Mesenchymal stem cell (in vitro differentiated cells and primary cell): ENCODE measurements around the gene FOXK2.
"Not testable (repeated sequence)": the region's sequence is repeated elsewhere in the genome, so short reads cannot be mapped to it uniquely, and the experiment has no call there.

Experiments
- DNase-seq: peaks from one replicate; pipeline ENCODE4 v3.0.0-alpha.2; 2013
- H2AFZ ChIP-seq: one replicate; pipeline ENCODE4 v1.6.1; 2013; ENCODE audit warnings: low read depth, mild to moderate bottlenecking, control low read depth, inconsistent platforms, low read length, moderate library complexity
- H2AK5ac ChIP-seq: 2 replicates; pipeline ENCODE4 v1.6.1; 2013; ENCODE audit warnings: low read length, moderate library complexity, mild to moderate bottlenecking, inconsistent platforms; ENCODE audit not compliant: severe bottlenecking
- H2BK120ac ChIP-seq: one replicate; pipeline ENCODE4 v1.6.1; 2013; ENCODE audit warnings: low read depth, mild to moderate bottlenecking, inconsistent platforms, low read length, moderate library complexity
- H2BK12ac ChIP-seq, 2 experiments: one replicate each; pipeline ENCODE4 v1.6.1; 2013; ENCODE audit warnings: inconsistent platforms in 2 of 2, low read length in 2 of 2, mild to moderate bottlenecking in 2 of 2, moderate library complexity in 2 of 2, control low read depth in 1 of 2
- H2BK15ac ChIP-seq: one replicate; pipeline ENCODE4 v1.6.1; 2013; ENCODE audit warnings: mild to moderate bottlenecking, low read depth, inconsistent platforms; ENCODE audit not compliant: poor library complexity, severe bottlenecking
- H2BK5ac ChIP-seq: 2 replicates; pipeline ENCODE4 v1.6.1; 2013; ENCODE audit warnings: low read depth, mild to moderate bottlenecking, low read length, control low read depth, inconsistent platforms; ENCODE audit not compliant: poor library complexity, severe bottlenecking
- H3K14ac ChIP-seq, 2 experiments: one replicate each; pipeline ENCODE4 v1.6.1; 2013; ENCODE audit warnings: inconsistent platforms in 2 of 2, low read length in 2 of 2, control low read depth in 1 of 2, mild to moderate bottlenecking in 1 of 2, moderate library complexity in 1 of 2
- H3K18ac ChIP-seq, 2 experiments: one replicate each; pipeline ENCODE4 v1.6.1; 2013; ENCODE audit warnings: inconsistent platforms in 2 of 2, low read length in 2 of 2, control low read depth in 1 of 2, low read depth in 1 of 2, mild to moderate bottlenecking in 1 of 2
- H3K23ac ChIP-seq, 2 experiments: one replicate each; pipeline ENCODE4 v1.6.1; 2013; ENCODE audit warnings: inconsistent platforms in 2 of 2, low read length in 2 of 2, mild to moderate bottlenecking in 2 of 2, moderate library complexity in 2 of 2, control low read depth in 1 of 2
- H3K27ac ChIP-seq: 2 replicates; pipeline ENCODE4 v1.5.1; 2013; ENCODE audit warnings: mild to moderate bottlenecking, moderate library complexity, low read length, control low read depth, inconsistent platforms; ENCODE audit not compliant: poor library complexity, severe bottlenecking
- H3K27me3 ChIP-seq, 2 experiments: 2 replicates each; pipeline versions ENCODE4 v1.6.1 to v1.7.0; 2013; ENCODE audit warnings: low read length in 2 of 2, mild to moderate bottlenecking in 2 of 2, moderate library complexity in 2 of 2, control low read depth in 1 of 2, inconsistent platforms in 1 of 2; ENCODE audit not compliant: control insufficient read depth in 1 of 2, insufficient read depth in 1 of 2
- H3K36me3 ChIP-seq, 2 experiments: 2 replicates each; pipeline versions ENCODE4 v1.6.1 to v1.7.0; 2013; ENCODE audit warnings: low read length in 2 of 2, control low read depth in 1 of 2, inconsistent platforms in 1 of 2, low read depth in 1 of 2, mild to moderate bottlenecking in 1 of 2; ENCODE audit not compliant: insufficient read depth in 2 of 2, control insufficient read depth in 1 of 2
- H3K4ac ChIP-seq, 2 experiments: one replicate each; pipeline ENCODE4 v1.6.1; 2013; ENCODE audit warnings: inconsistent platforms in 2 of 2, low read length in 2 of 2, mild to moderate bottlenecking in 2 of 2, moderate library complexity in 2 of 2, control low read depth in 1 of 2, low read depth in 1 of 2
- H3K4me1 ChIP-seq: 2 replicates; pipeline ENCODE4 v1.6.1; 2013; ENCODE audit warnings: low read depth, low read length, control low read depth; ENCODE audit not compliant: control insufficient read depth, insufficient read depth
- H3K4me2 ChIP-seq: 2 replicates; pipeline ENCODE4 v1.6.1; 2013; ENCODE audit warnings: low read length, mild to moderate bottlenecking, inconsistent platforms; ENCODE audit not compliant: poor library complexity, severe bottlenecking
- H3K4me3 ChIP-seq, 2 experiments: 2 replicates each; pipeline versions ENCODE4 v1.5.1 to v1.7.0; 2013; ENCODE audit warnings: low read length in 2 of 2, mild to moderate bottlenecking in 2 of 2, control low read depth in 1 of 2, low read depth in 1 of 2; ENCODE audit not compliant: insufficient read depth in 1 of 2
- H3K79me1 ChIP-seq: replicated peaks from 2 replicates; pipeline ENCODE4 v1.6.1; 2013; ENCODE audit warnings: mild to moderate bottlenecking, control low read depth, low read length, inconsistent platforms; ENCODE audit not compliant: poor library complexity, severe bottlenecking
- H3K9ac ChIP-seq: 2 replicates; pipeline ENCODE4 v1.7.0; 2013; ENCODE audit warnings: mild to moderate bottlenecking, low read length, moderate library complexity
- H3K9me3 ChIP-seq: 2 replicates; pipeline ENCODE4 v1.7.0; 2013; ENCODE audit warnings: mild to moderate bottlenecking, low read length; ENCODE audit not compliant: control insufficient read depth
- H4K8ac ChIP-seq: one replicate; pipeline ENCODE4 v1.6.1; 2013; ENCODE audit warnings: inconsistent platforms, mild to moderate bottlenecking, low read length, moderate library complexity
- H4K91ac ChIP-seq: one replicate; pipeline ENCODE4 v1.6.1; 2013; ENCODE audit warnings: mild to moderate bottlenecking, low read length, inconsistent platforms
- WGBS: methylation state at CpG from one replicate; pipeline ENCODE4 v1.1.7; 2013; ENCODE audit warnings: mixed read lengths; 5-methylcytosine and 5-hydroxymethylcytosine counted together

FOXK2 gene

GRCh38 chr17:82582709-82583108 lies 63.2 kb downstream of the FOXK2 start:
- Histone ChIP-seq H3K9me3 (no peaks in the 10 kb centered on the region), H3K4me1 (peaks cover 1% of the 10 kb centered on the region), H3K4me2 (no peak overlapping the region), H3K4ac (no peak overlapping the region), H2BK12ac (no peak overlapping the region), H2BK15ac (no peak overlapping the region), H3K23ac (no peak overlapping the region), H3K79me1 (peaks cover 29% of the 10 kb centered on the region), H4K8ac (no peak overlapping the region), H3K4me3 (no peak overlapping the region), H2AFZ (no peak overlapping the region), H3K9ac (peak overlapping the region; percentile 49), H3K14ac (no peak overlapping the region), H4K91ac (no peak overlapping the region), H3K36me3 (peaks cover 53 to 57% of the 10 kb centered on the region in 2 experiments), H2BK5ac (no peak overlapping the region), H2AK5ac (no peak overlapping the region), H3K27me3 (no peaks in the 10 kb centered on the region), H2BK120ac (no peak overlapping the region), H3K27ac (no peak overlapping the region), H3K18ac (no peak overlapping the region)
- DNase-seq = no peak
- WGBS = 99% methylated on average over 11 of the region's 11 CpGs

GRCh38 chr17:82583720-82584234 lies 64.2 kb downstream of the FOXK2 start:
- Histone ChIP-seq H3K9ac (no peak overlapping the region), H2BK120ac (no peak overlapping the region), H3K9me3 (no peaks in the 10 kb centered on the region), H2AFZ (no peak overlapping the region), H3K23ac (no peak overlapping the region), H3K18ac (no peak overlapping the region), H3K4me3 (no peak overlapping the region), H2AK5ac (no peak overlapping the region), H2BK12ac (no peak overlapping the region), H3K79me1 (peaks cover 23% of the 10 kb centered on the region), H3K14ac (no peak overlapping the region), H3K4me2 (no peak overlapping the region), H2BK5ac (no peak overlapping the region), H4K91ac (no peak overlapping the region), H3K27ac (no peak overlapping the region), H3K27me3 (no peaks in the 10 kb centered on the region), H4K8ac (no peak overlapping the region), H2BK15ac (no peak overlapping the region), H3K4me1 (peaks cover 1% of the 10 kb centered on the region), H3K4ac (no peak overlapping the region), H3K36me3 (peaks cover 54 to 56% of the 10 kb centered on the region in 2 experiments)
- 97% methylated on average over 28 of the region's 28 CpGs for WGBS
- DNase-seq = no peak

- H2AK5ac ChIP-seq, H3K4me2 ChIP-seq, H3K4me3 ChIP-seq, H2BK12ac ChIP-seq, H3K9me3 ChIP-seq, H2AFZ ChIP-seq, H3K23ac ChIP-seq, H3K18ac ChIP-seq, H3K4ac ChIP-seq, H3K27me3 ChIP-seq, H4K91ac ChIP-seq, H3K9ac ChIP-seq, H2BK120ac ChIP-seq, H3K14ac ChIP-seq, H3K4me1 ChIP-seq, H2BK15ac ChIP-seq, DNase-seq, H2BK5ac ChIP-seq, H3K27ac ChIP-seq: not testable (repeated sequence)
- 95% methylated on average over 21 of the region's 23 CpGs for WGBS
- H3K36me3 ChIP-seq = peaks cover 53 to 56% of the 10 kb centered on the region in 2 experiments
- H3K79me1 ChIP-seq = peaks cover 20% of the 10 kb centered on the region
- H4K8ac ChIP-seq = peak overlapping the region; percentile 1
Observed at GRCh38 chr17:82585935-82586575, 66.5 kb downstream of the FOXK2 start.

- H3K14ac ChIP-seq = no peak overlapping the region
- H3K36me3 ChIP-seq = peaks cover 53 to 63% of the 10 kb centered on the region in 2 experiments
- H2BK5ac ChIP-seq = no peak overlapping the region
- H2BK120ac ChIP-seq = no peak overlapping the region
- H2BK12ac ChIP-seq = no peak overlapping the region
- peaks cover 5% of the 10 kb centered on the region for H3K4me1 ChIP-seq
- H2AK5ac ChIP-seq = no peak overlapping the region
- H3K27me3 ChIP-seq = no peaks in the 10 kb centered on the region
- H2BK15ac ChIP-seq = no peak overlapping the region
- no peak overlapping the region for H3K4ac ChIP-seq
- peaks cover 20% of the 10 kb centered on the region for H3K79me1 ChIP-seq
- H3K23ac ChIP-seq = no peak overlapping the region
- no peak overlapping the region for H3K4me2 ChIP-seq
- DNase-seq = no peak
- H3K18ac ChIP-seq = no peak overlapping the region
- no peak overlapping the region for H4K8ac ChIP-seq
- no peak overlapping the region for H3K9ac ChIP-seq
- whole genome bisulfite sequencing = 96% methylated on average over 18 of the region's 21 CpGs
- H3K4me3 ChIP-seq = no peak overlapping the region
- H4K91ac ChIP-seq = no peak overlapping the region
- no peak overlapping the region for H2AFZ ChIP-seq
- no peak overlapping the region for H3K27ac ChIP-seq
- no peaks in the 10 kb centered on the region for H3K9me3 ChIP-seq
Observed at GRCh38 chr17:82586576-82587233, 67.2 kb downstream of the FOXK2 start.
